HEK293 (cell line): ENCODE results near the gene TWSG1.
"Not testable (repeated sequence)": the region's sequence is repeated elsewhere in the genome, so short reads cannot be mapped to it uniquely, and the experiment has no call there.

ENCODE experiments used
- CTCF ChIA-PET: fragments of 350-600 bp; formaldehyde crosslinking; extraction: SDS; loops from one replicate; lab custom pipeline; 2021; ENCODE audit warnings: antibody characterized with exemption; lab: Yijun Ruan, JAX
- POLR2A ChIA-PET: fragments of 300-600 bp; formaldehyde crosslinking; extraction: SDS; loops from one replicate; lab custom pipeline; 2020; ENCODE audit warnings: antibody characterized with exemption, inconsistent platforms; lab: Yijun Ruan, JAX
- H3K27ac ChIP-seq: fragments of 200-500 bp; sonication (Bioruptor generic); 2 replicates; pipeline ENCODE4 v1.5.1; 2014; ENCODE audit warnings: low read depth, low read length, control low read depth, inconsistent platforms; ENCODE audit errors: extremely low read depth
- H3K36me3 ChIP-seq, 2 experiments: fragments of 200-500 bp in 1 of 2; sonication (Bioruptor generic) in 1 of 2; 1 replicate in 1 of 2; 2 replicates in 1 of 2; pipeline ENCODE4 v1.5.1; 2014 to 2017; ENCODE audit warnings: inconsistent platforms in 2 of 2, low read length in 2 of 2; ENCODE audit not compliant: control insufficient read depth in 2 of 2, insufficient read depth in 1 of 2
- H3K4me1 ChIP-seq: fragments of 200-500 bp; sonication (Bioruptor generic); 2 replicates; pipeline ENCODE4 v1.5.1; 2014; ENCODE audit warnings: mild to moderate bottlenecking, low read length, inconsistent platforms; ENCODE audit not compliant: control insufficient read depth, insufficient read depth
- H3K4me3 ChIP-seq: 2 replicates; pipeline ENCODE4 v1.5.1; 2011; ENCODE audit warnings: low read depth, mild to moderate bottlenecking, control low read depth, low read length, moderate library complexity
- H3K9me3 ChIP-seq: fragments of 200-500 bp; sonication (Bioruptor generic); 2 replicates; pipeline ENCODE4 v1.5.1; 2014; ENCODE audit warnings: low read depth, low read length, inconsistent platforms; ENCODE audit not compliant: control insufficient read depth, insufficient read depth
- GLI2 ChIP-seq: fragments of 450-650 bp; formaldehyde crosslinking; IDR thresholded peaks from 2 replicates; pipeline ENCODE4; 2017; ENCODE audit warnings: missing biosample characterization, missing genetic modification characterization, low read depth, borderline replicate concordance
- GLI4 ChIP-seq: fragments of 450-650 bp; formaldehyde crosslinking; IDR thresholded peaks from 2 replicates; pipeline ENCODE4 v1.5.1; 2016; ENCODE audit warnings: missing biosample characterization, missing genetic modification characterization
- KLF10 ChIP-seq: fragments of 450-650 bp; IDR thresholded peaks from 2 replicates; pipeline ENCODE4 v1.5.1; 2018; ENCODE audit warnings: missing biosample characterization, mild to moderate bottlenecking, missing genetic modification characterization
- MEIS1 ChIP-seq: sonication (generic); formaldehyde crosslinking; IDR thresholded peaks from 2 replicates; pipeline ENCODE4 v1.8.1; 2022; ENCODE audit warnings: missing genetic modification reagents, mild to moderate bottlenecking, borderline replicate concordance
- MZF1 ChIP-seq: fragments of 450-650 bp; formaldehyde crosslinking; IDR thresholded peaks from 2 replicates; pipeline ENCODE4 v1.5.1; 2017; ENCODE audit warnings: missing biosample characterization, missing genetic modification characterization, borderline replicate concordance
- SETDB1 ChIP-seq: IDR thresholded peaks from one replicate; pipeline ENCODE4 v1.6.1; 2017; ENCODE audit warnings: mild to moderate bottlenecking, low read length, moderate library complexity, mixed read lengths; ENCODE audit not compliant: insufficient read length
- TCF7L2 ChIP-seq: IDR thresholded peaks from 2 replicates; pipeline ENCODE4 v1.6.1; 2011; ENCODE audit warnings: low read depth, mild to moderate bottlenecking, inconsistent platforms, low read length, moderate library complexity, borderline replicate concordance
- ZNF202 ChIP-seq: fragments of 450-650 bp; formaldehyde crosslinking; IDR thresholded peaks from 2 replicates; pipeline ENCODE4 v1.5.1; 2016; ENCODE audit warnings: missing biosample characterization, missing genetic modification characterization, borderline replicate concordance
- ZNF223 ChIP-seq: fragments of 450-650 bp; formaldehyde crosslinking; IDR thresholded peaks from 2 replicates; pipeline ENCODE4 v1.5.1; 2016; ENCODE audit warnings: missing biosample characterization, missing genetic modification characterization
- ZNF335 ChIP-seq: fragments of 450-650 bp; formaldehyde crosslinking; conservative IDR thresholded peaks from 2 replicates; pipeline ENCODE4 v1.5.1; 2016; ENCODE audit warnings: missing biosample characterization, missing genetic modification characterization
- ZNF366 ChIP-seq: fragments of 450-650 bp; formaldehyde crosslinking; conservative IDR thresholded peaks from 2 replicates; pipeline ENCODE4 v1.5.1; 2016; ENCODE audit warnings: missing biosample characterization, missing genetic modification characterization
- ZNF514 ChIP-seq: fragments of 450-650 bp; formaldehyde crosslinking; IDR thresholded peaks from 2 replicates; pipeline ENCODE4 v1.5.1; 2016; ENCODE audit warnings: missing biosample characterization, missing genetic modification characterization
- ZNF529 ChIP-seq: fragments of 450-650 bp; formaldehyde crosslinking; IDR thresholded peaks from 2 replicates; pipeline ENCODE4 v1.5.1; 2017; ENCODE audit warnings: missing genetic modification characterization, missing biosample characterization; ENCODE audit not compliant: insufficient replicate concordance
- ZNF600 ChIP-seq: fragments of 450-650 bp; formaldehyde crosslinking; IDR thresholded peaks from 2 replicates; pipeline ENCODE4 v1.5.1; 2016; ENCODE audit warnings: missing biosample characterization, missing genetic modification characterization
- ZNF670 ChIP-seq: fragments of 450-650 bp; formaldehyde crosslinking; IDR thresholded peaks from 2 replicates; pipeline ENCODE4 v1.5.1; 2016; ENCODE audit warnings: missing biosample characterization, missing genetic modification characterization, low read depth
- ZNF777 ChIP-seq: fragments of 450-650 bp; formaldehyde crosslinking; IDR thresholded peaks from 2 replicates; pipeline ENCODE4 v1.5.1; 2017; ENCODE audit warnings: missing biosample characterization, missing genetic modification characterization, borderline replicate concordance
- ZSCAN16 ChIP-seq: fragments of 450-650 bp; formaldehyde crosslinking; IDR thresholded peaks from 2 replicates; pipeline ENCODE4 v1.5.1; 2016; ENCODE audit warnings: missing biosample characterization, missing genetic modification characterization
- TF ChIP-seq, protein P1 (sequence below): fragments of 450-650 bp; formaldehyde crosslinking; IDR thresholded peaks from 2 replicates; pipeline ENCODE4 v1.5.1; 2016; ENCODE audit warnings: missing biosample characterization, missing genetic modification characterization
- TF ChIP-seq, protein P2 (sequence below): fragments of 450-650 bp; IDR thresholded peaks from 2 replicates; pipeline ENCODE4 v1.5.1; 2018; ENCODE audit warnings: missing biosample characterization, missing genetic modification characterization

Gene TWSG1

DNA sequence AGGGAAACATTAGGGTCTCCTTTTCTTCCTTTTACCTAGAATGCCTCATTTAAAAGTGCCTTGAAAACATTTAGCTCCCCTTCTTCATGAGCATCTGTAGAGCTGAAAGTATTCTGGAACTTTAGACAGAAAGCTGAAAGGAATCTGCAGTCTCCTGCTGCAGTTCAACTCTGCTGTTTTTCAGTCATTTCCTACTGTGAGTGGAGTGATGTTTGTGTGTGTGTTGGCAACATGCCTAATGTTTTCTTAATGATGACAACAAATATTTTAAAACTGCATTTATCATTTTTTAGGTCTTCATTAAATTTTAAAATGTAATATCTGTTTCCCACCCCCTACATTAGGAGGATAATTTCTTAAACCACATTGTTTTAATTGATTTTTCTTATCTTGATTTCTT lies 66.6 kb downstream of the TWSG1 start (continued):
- TF ChIP-seq, protein P1, sequence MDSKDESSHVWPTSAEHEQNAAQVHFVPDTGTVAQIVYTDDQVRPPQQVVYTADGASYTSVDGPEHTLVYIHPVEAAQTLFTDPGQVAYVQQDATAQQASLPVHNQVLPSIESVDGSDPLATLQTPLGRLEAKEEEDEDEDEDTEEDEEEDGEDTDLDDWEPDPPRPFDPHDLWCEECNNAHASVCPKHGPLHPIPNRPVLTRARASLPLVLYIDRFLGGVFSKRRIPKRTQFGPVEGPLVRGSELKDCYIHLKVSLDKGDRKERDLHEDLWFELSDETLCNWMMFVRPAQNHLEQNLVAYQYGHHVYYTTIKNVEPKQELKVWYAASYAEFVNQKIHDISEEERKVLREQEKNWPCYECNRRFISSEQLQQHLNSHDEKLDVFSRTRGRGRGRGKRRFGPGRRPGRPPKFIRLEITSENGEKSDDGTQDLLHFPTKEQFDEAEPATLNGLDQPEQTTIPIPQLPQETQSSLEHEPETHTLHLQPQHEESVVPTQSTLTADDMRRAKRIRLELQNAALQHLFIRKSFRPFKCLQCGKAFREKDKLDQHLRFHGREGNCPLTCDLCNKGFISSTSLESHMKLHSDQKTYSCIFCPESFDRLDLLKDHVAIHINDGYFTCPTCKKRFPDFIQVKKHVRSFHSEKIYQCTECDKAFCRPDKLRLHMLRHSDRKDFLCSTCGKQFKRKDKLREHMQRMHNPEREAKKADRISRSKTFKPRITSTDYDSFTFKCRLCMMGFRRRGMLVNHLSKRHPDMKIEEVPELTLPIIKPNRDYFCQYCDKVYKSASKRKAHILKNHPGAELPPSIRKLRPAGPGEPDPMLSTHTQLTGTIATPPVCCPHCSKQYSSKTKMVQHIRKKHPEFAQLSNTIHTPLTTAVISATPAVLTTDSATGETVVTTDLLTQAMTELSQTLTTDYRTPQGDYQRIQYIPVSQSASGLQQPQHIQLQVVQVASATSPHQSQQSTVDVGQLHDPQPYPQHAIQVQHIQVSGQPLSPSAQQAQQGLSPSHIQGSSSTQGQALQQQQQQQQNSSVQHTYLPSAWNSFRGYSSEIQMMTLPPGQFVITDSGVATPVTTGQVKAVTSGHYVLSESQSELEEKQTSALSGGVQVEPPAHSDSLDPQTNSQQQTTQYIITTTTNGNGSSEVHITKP (tag by site-specific recombination), result no peak
- TF ChIP-seq TCF7L2, result no peak

- ChIA-PET CTCF (interaction anchor here (0.7 kb wide), 1 partner anchor 524 kb away, joined by 3 read pairs; no protein-coding TSS in a partner anchor), POLR2A (interaction anchor here (1.9 kb wide), 1 partner anchor 14 kb away, joined by 7 read pairs; no protein-coding TSS in a partner anchor)
- not testable (repeated sequence) for H3K36me3 ChIP-seq, H3K9me3 ChIP-seq, H3K4me1 ChIP-seq, H3K4me3 ChIP-seq, H3K27ac ChIP-seq
Measured at GRCh38 chr18:9402358-9403007, 67.9 kb downstream of the TWSG1 start.

- TF ChIP-seq ZNF670, result no peak
- TF ChIP-seq GLI4, result no peak
- no peak for TF ChIP-seq ZSCAN16 (tag by site-specific recombination)
- no peak for TF ChIP-seq MZF1 (tag by site-specific recombination)
- no peak for TF ChIP-seq ZNF335 (tag by site-specific recombination)
- TF ChIP-seq SETDB1, result no peak
- no peak for TF ChIP-seq ZNF223 (tag by site-specific recombination)
- TF ChIP-seq ZNF777, result no peak
- CTCF ChIA-PET, result interaction anchor here (0.6 to 1.0 kb wide), 4 partner anchors 8 to 114 kb away, joined by 3 to 4 read pairs (median 4); no protein-coding TSS in a partner anchor
Measured at GRCh38 chr18:9403795-9404564, 69.4 kb downstream of the TWSG1 start.

DNA sequence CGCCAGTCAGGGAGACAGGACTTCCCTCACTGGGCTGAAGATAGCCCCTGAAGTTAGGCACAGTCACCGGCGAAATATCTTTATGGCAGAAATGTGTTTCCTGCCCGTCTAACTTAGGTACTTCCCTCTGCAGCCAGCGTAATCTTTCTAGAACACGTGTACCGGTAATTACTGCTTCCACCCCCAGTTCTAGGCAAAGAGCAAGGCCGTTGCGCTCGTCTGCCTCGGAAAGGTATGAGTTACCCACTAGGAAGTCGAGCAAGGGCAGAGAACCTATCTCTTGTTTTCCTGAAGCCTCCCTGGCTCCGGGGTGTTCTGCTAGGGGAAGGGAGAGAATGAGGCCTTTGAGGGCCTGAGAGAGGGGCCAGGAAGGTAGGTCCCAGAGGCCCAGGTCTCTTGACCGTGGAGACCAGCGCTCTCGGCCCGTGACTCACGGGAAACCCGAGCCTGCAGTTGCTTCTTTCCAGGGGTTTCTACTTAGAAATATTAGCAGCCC lies 70.0 kb downstream of the TWSG1 start:
- TF ChIP-seq GLI2 (no peak), KLF10 (no peak), ZNF529 (tag by site-specific recombination) (no peak), ZNF514 (no peak), ZNF366 (tag by site-specific recombination) (no peak), MEIS1 (CRISPR knock-in tag) (no peak), ZNF202 (tag by site-specific recombination) (no peak), ZNF600 (tag by site-specific recombination) (no peak)
- TF ChIP-seq, protein P1 (tag by site-specific recombination), result no peak
- TF ChIP-seq, protein P2, sequence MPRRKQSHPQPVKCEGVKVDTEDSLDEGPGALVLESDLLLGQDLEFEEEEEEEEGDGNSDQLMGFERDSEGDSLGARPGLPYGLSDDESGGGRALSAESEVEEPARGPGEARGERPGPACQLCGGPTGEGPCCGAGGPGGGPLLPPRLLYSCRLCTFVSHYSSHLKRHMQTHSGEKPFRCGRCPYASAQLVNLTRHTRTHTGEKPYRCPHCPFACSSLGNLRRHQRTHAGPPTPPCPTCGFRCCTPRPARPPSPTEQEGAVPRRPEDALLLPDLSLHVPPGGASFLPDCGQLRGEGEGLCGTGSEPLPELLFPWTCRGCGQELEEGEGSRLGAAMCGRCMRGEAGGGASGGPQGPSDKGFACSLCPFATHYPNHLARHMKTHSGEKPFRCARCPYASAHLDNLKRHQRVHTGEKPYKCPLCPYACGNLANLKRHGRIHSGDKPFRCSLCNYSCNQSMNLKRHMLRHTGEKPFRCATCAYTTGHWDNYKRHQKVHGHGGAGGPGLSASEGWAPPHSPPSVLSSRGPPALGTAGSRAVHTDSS (tag by site-specific recombination), result no peak
- POLR2A ChIA-PET, result no interaction called here
- Histone ChIP-seq H3K4me3 (no peak overlapping the region), H3K9me3 (no peaks in the 10 kb centered on the region), H3K36me3 (peaks cover 0 to 3% of the 10 kb centered on the region in 2 experiments; a peak in 2 of 3 replicates), H3K4me1 (no peaks in the 10 kb centered on the region), H3K27ac (no peak overlapping the region)
- CTCF ChIA-PET, result no interaction called here

More at GRCh38 chr18:9403795-9404564, 69.4 kb downstream of the TWSG1 start:
- H3K4me3 ChIP-seq, result no peak overlapping the region
- peaks cover 0 to 3% of the 10 kb centered on the region in 2 experiments for H3K36me3 ChIP-seq
- no peaks in the 10 kb centered on the region for H3K9me3 ChIP-seq
- H3K27ac ChIP-seq, result no peak overlapping the region
- POLR2A ChIA-PET, result interaction anchor here (1.9 kb wide), 1 partner anchor 13 kb away, joined by 7 read pairs; no protein-coding TSS in a partner anchor
- no peaks in the 10 kb centered on the region; the same call in 1 of the 2 replicates for H3K4me1 ChIP-seq
